AG09309 (cell line): ENCODE data around the gene NTMT1.

Experiments used
- DNase-seq: peaks from one replicate; pipeline ENCODE4 v3.0.0-alpha.2; 2010; ENCODE audit warnings: low read depth
- H3K4me3 ChIP-seq: 2 replicates; pipeline ENCODE4 v1.5.1; 2011; ENCODE audit warnings: mild to moderate bottlenecking, low read depth, low read length, moderate library complexity; ENCODE audit not compliant: control insufficient read depth
- CTCF ChIP-seq: IDR thresholded peaks from 2 replicates; pipeline ENCODE4 v1.5.1; 2011; ENCODE audit warnings: mild to moderate bottlenecking, low read depth, low read length, inconsistent platforms; ENCODE audit not compliant: insufficient read depth, control insufficient read depth; ENCODE audit errors: missing control alignments

The NTMT1 gene

DNA sequence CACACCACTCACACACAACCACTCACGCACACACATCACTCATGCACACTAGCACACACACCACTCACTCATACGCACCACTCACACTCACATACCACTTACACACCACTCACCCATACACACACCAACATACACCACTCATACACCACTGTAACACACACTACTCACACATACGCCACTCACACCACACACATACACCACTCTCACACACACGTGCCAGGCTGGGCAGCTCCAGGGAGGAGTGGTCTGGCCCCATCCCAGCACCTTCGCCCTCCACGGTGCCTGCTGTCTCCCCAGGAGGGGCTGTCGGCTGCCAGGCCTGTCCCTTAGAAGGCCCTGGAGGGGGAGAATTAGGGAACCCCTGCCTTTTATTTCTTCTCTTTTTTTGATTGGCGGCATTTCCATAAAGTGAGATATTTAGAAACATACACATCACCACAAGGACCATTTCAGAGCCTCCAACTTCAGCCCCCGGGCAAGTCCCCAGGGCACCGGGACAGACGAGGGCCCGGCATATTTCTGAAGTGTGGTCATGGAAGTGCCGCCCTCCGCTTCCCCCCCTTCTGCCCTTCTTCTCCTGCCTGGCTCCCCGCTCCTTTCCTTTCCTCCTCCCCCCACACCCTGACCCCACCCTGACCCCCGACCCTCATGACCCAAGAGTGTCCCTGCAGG lies 22.3 kb downstream of the NTMT1 start:
- DNase-seq: no peak
- H3K4me3 ChIP-seq: no peak overlapping the region
- TF ChIP-seq CTCF: no peak

DNA sequence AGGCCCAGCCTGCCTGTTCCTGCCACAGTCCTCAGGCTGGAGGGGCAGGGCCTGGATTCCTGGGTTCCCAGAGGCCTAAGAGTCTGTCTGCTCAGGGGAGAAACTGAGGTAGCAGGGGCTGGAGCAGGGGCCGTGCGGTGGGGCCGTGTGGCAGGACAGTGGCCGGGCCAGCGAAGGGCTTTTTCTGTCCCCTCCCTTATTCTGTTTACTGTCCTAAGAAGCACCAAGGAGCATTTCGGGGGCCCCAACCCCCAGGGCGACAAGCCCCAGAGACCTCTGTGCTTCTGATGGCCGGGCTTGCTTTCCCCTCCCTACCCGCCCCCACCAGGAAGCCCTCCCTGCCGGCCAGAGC lies 22.8 kb downstream of the NTMT1 start:
- no peak for TF ChIP-seq CTCF
- no peak overlapping the region for H3K4me3 ChIP-seq
- DNase-seq: no peak

- no peak for DNase-seq
- no peak for TF ChIP-seq CTCF
- H3K4me3 ChIP-seq: no peak overlapping the region
Measured at GRCh38 chr9:129649726-129650679, 24.0 kb downstream of the NTMT1 start.

DNA sequence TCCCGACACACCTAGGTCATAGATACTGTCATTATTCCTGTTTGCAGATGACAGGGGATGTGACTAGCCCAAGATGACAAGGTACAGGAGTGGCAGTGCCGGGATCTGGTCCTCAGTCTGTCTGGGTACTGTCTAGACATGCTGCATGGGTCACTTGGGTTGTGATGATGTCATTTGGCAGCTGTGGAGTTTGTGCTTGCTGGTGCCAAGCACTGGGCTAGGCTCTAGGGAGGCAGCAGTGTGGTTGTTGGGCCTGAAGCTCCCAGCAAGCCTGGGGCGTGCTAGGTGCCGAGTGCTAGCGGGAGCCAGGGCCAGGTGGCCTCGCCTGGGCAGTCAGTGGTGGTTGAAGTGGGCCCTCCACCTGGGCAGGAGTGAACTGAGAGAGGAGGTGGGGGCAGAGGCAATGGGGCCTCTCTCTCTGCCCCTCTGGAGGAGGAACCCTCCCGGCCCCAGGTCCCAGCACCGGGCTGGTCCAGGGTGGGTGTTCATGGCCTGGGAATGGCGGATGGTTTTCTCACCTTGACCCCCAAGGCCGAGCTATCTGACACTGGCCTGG lies 24.8 kb downstream of the NTMT1 start:
- no peak for TF ChIP-seq CTCF
- DNase-seq: no peak
- no peak overlapping the region for H3K4me3 ChIP-seq

GRCh38 chr9:129653823-129654553 lies 28.0 kb downstream of the NTMT1 start:
- no peak for TF ChIP-seq CTCF

GRCh38 chr9:129654554-129655040 lies 28.6 kb downstream of the NTMT1 start:
- DNase-seq: no peak
- no peak overlapping the region for H3K4me3 ChIP-seq
- no peak for TF ChIP-seq CTCF

More at GRCh38 chr9:129653823-129654553, 28.0 kb downstream of the NTMT1 start:
- no peak for DNase-seq
- H3K4me3 ChIP-seq: no peak overlapping the region
